H1 (cell line): ENCODE results near the gene TMEM89. TPM values are rescaled to one million over a fixed set of nuclear protein-coding genes. Genes with fewer than 3 reads are reported as not detected.

ENCODE experiments used
- RXRA ChIP-seq: IDR thresholded peaks from 2 replicates; pipeline ENCODE4 v1.6.1; 2011; ENCODE audit warnings: low read depth, mild to moderate bottlenecking, low read length, moderate library complexity; ENCODE audit not compliant: insufficient read depth
- SP1 ChIP-seq: IDR thresholded peaks from 2 replicates; pipeline ENCODE4 v1.6.1; 2011; ENCODE audit warnings: low read depth, low read length
- polyA plus RNA-seq, 7 experiments: library from polyadenylated mRNA; depleted of rRNA in 3 of 7; stranded (reverse) in 5 of 7; unstranded in 2 of 7; fragments of >200 nt in 5 of 7; fragments of 200-250 nt in 2 of 7; gene quantifications; 1 replicate in 5 of 7; 2 replicates in 1 of 7; 4 replicates in 1 of 7; pipeline versions ENCODE4 v1.2.1 to v1.2.3, GENCODE V29; 2011 to 2013; ENCODE audit warnings: missing spikeins in 2 of 7, mixed read lengths in 2 of 7
- total RNA-seq: library from RNA; stranded (reverse); fragmentation: NEBNext Ultra II Directional; extraction: Animal tissue kit (Norgen Biotek cat#: 25700); gene quantifications from 2 replicates; pipeline ENCODE4 v1.2.1, GENCODE V29; 2021
- TF ChIP-seq, protein P1 (sequence below): fragments of 300-600 bp; sonication (generic); IDR thresholded peaks from 2 replicates; pipeline ENCODE4 v1.7.1; 2012; ENCODE audit warnings: low read length, moderate library complexity, mild to moderate bottlenecking, inconsistent platforms; ENCODE audit not compliant: insufficient replicate concordance

The TMEM89 gene
- total and polyA plus RNA-seq, 2 of the 8 experiments (the other 6 are each of a cell fraction or from before 2014, with no cell fraction given): not detected

- TF ChIP-seq, protein P1, sequence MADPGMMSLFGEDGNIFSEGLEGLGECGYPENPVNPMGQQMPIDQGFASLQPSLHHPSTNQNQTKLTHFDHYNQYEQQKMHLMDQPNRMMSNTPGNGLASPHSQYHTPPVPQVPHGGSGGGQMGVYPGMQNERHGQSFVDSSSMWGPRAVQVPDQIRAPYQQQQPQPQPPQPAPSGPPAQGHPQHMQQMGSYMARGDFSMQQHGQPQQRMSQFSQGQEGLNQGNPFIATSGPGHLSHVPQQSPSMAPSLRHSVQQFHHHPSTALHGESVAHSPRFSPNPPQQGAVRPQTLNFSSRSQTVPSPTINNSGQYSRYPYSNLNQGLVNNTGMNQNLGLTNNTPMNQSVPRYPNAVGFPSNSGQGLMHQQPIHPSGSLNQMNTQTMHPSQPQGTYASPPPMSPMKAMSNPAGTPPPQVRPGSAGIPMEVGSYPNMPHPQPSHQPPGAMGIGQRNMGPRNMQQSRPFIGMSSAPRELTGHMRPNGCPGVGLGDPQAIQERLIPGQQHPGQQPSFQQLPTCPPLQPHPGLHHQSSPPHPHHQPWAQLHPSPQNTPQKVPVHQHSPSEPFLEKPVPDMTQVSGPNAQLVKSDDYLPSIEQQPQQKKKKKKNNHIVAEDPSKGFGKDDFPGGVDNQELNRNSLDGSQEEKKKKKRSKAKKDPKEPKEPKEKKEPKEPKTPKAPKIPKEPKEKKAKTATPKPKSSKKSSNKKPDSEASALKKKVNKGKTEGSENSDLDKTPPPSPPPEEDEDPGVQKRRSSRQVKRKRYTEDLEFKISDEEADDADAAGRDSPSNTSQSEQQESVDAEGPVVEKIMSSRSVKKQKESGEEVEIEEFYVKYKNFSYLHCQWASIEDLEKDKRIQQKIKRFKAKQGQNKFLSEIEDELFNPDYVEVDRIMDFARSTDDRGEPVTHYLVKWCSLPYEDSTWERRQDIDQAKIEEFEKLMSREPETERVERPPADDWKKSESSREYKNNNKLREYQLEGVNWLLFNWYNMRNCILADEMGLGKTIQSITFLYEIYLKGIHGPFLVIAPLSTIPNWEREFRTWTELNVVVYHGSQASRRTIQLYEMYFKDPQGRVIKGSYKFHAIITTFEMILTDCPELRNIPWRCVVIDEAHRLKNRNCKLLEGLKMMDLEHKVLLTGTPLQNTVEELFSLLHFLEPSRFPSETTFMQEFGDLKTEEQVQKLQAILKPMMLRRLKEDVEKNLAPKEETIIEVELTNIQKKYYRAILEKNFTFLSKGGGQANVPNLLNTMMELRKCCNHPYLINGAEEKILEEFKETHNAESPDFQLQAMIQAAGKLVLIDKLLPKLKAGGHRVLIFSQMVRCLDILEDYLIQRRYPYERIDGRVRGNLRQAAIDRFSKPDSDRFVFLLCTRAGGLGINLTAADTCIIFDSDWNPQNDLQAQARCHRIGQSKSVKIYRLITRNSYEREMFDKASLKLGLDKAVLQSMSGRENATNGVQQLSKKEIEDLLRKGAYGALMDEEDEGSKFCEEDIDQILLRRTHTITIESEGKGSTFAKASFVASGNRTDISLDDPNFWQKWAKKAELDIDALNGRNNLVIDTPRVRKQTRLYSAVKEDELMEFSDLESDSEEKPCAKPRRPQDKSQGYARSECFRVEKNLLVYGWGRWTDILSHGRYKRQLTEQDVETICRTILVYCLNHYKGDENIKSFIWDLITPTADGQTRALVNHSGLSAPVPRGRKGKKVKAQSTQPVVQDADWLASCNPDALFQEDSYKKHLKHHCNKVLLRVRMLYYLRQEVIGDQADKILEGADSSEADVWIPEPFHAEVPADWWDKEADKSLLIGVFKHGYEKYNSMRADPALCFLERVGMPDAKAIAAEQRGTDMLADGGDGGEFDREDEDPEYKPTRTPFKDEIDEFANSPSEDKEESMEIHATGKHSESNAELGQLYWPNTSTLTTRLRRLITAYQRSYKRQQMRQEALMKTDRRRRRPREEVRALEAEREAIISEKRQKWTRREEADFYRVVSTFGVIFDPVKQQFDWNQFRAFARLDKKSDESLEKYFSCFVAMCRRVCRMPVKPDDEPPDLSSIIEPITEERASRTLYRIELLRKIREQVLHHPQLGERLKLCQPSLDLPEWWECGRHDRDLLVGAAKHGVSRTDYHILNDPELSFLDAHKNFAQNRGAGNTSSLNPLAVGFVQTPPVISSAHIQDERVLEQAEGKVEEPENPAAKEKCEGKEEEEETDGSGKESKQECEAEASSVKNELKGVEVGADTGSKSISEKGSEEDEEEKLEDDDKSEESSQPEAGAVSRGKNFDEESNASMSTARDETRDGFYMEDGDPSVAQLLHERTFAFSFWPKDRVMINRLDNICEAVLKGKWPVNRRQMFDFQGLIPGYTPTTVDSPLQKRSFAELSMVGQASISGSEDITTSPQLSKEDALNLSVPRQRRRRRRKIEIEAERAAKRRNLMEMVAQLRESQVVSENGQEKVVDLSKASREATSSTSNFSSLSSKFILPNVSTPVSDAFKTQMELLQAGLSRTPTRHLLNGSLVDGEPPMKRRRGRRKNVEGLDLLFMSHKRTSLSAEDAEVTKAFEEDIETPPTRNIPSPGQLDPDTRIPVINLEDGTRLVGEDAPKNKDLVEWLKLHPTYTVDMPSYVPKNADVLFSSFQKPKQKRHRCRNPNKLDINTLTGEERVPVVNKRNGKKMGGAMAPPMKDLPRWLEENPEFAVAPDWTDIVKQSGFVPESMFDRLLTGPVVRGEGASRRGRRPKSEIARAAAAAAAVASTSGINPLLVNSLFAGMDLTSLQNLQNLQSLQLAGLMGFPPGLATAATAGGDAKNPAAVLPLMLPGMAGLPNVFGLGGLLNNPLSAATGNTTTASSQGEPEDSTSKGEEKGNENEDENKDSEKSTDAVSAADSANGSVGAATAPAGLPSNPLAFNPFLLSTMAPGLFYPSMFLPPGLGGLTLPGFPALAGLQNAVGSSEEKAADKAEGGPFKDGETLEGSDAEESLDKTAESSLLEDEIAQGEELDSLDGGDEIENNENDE: no peak
- TF ChIP-seq SP1 (no peak), RXRA (no peak)
These were observed 30.2 kb upstream of the TMEM89 start (continued) for GRCh38 chr3:48651771-48652170.
